ENCODE results near the gene CACNA2D3. TPM values are rescaled to one million over a fixed set of nuclear protein-coding genes. Genes with fewer than 3 reads are reported as not detected.
"Not testable (repeated sequence)": the region's sequence is repeated elsewhere in the genome, so short reads cannot be mapped to it uniquely, and the experiment has no call there.

The CACNA2D3 gene
- polyA plus RNA-seq, 1 donor (not counting 4 experiments of a cell fraction or from before 2014, with no cell fraction given): 0.08 TPM

DNA sequence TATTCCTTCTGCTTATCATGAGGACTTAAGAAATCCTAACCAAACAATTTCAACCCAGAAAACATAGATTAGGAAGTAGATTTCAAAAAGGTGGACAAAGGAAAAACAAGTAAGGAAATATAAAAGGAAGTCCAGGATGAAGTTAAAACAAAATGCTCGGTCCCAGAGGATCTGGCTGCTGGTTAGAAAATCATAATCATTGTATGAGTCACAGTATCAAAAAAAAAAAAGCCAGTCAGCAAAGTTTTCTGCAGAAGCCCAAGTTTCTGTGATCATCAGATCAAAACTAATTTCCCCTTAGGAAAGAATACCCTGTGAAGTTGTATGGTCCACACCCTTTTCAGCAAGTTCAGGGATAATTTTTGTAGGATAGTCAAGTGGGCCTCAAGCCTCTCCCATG lies 848.5 kb downstream of the CACNA2D3 start:
- H3K36me3 ChIP-seq (ENCODE audit: control insufficient read depth in 2 of 2, extremely low read depth in 1 of 2, insufficient read depth in 2 of 2, low read length in 2 of 2): no peaks in the 10 kb centered on the region
- H3K4me1 ChIP-seq (ENCODE audit: control insufficient read depth, extremely low read depth, insufficient read depth, low read length): no peaks in the 10 kb centered on the region
- H3K9ac ChIP-seq (ENCODE audit: control insufficient read depth, extremely low read depth, insufficient read depth, low read length): no peak overlapping the region
- no peaks in the 10 kb centered on the region for H3K9me1 ChIP-seq (ENCODE audit: control insufficient read depth, extremely low read depth, insufficient read depth, low read length)
- no peak overlapping the region for H3K4me3 ChIP-seq (ENCODE audit: control insufficient read depth in 2 of 3, extremely low read depth in 1 of 3, insufficient read depth in 2 of 3, low read depth in 1 of 3, low read length in 3 of 3)
- no peaks in the 10 kb centered on the region for H3K79me2 ChIP-seq (ENCODE audit: control insufficient read depth, insufficient read depth, low read length)
- no peaks in the 10 kb centered on the region for H3K9me3 ChIP-seq (ENCODE audit: control insufficient read depth, low read depth, low read length)
- H3K27ac ChIP-seq (ENCODE audit: control insufficient read depth, insufficient read depth, low read length): no peak overlapping the region
- H3K27me3 ChIP-seq (ENCODE audit: control insufficient read depth, extremely low read depth, insufficient read depth, low read length): no peaks in the 10 kb centered on the region
- H2AFZ ChIP-seq (ENCODE audit: control insufficient read depth, low read length): no peak overlapping the region
- FAIRE-seq: no peak
- no peaks in the 10 kb centered on the region for H4K20me1 ChIP-seq (ENCODE audit: control insufficient read depth, extremely low read depth, insufficient read depth, low read length)
- H3K4me2 ChIP-seq (ENCODE audit: control insufficient read depth, extremely low read depth, insufficient read depth, low read depth, low read length): no peak overlapping the region
- DNase-seq (ENCODE audit: low read depth, low spot score): no peak
- TF ChIP-seq, protein P1, sequence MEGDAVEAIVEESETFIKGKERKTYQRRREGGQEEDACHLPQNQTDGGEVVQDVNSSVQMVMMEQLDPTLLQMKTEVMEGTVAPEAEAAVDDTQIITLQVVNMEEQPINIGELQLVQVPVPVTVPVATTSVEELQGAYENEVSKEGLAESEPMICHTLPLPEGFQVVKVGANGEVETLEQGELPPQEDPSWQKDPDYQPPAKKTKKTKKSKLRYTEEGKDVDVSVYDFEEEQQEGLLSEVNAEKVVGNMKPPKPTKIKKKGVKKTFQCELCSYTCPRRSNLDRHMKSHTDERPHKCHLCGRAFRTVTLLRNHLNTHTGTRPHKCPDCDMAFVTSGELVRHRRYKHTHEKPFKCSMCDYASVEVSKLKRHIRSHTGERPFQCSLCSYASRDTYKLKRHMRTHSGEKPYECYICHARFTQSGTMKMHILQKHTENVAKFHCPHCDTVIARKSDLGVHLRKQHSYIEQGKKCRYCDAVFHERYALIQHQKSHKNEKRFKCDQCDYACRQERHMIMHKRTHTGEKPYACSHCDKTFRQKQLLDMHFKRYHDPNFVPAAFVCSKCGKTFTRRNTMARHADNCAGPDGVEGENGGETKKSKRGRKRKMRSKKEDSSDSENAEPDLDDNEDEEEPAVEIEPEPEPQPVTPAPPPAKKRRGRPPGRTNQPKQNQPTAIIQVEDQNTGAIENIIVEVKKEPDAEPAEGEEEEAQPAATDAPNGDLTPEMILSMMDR (optimal IDR thresholded peaks at IDR 0.05 in 1 of 3, IDR thresholded peaks at IDR 0.05 in 1 of 3, conservative IDR thresholded peaks at IDR 0.05 in 1 of 3; ENCODE audit: extremely low read depth in 1 of 3, insufficient read depth in 2 of 3, low read length in 3 of 3): no peak
- no peak for TF ChIP-seq EZH2 (IDR thresholded peaks at IDR 0.05; ENCODE audit: low read length)
- dilution Hi-C loops (cut with MboI; ENCODE audit: extremely low pct_ligation_motif_present, low sequenced_read_pairs): no loop called here

DNA sequence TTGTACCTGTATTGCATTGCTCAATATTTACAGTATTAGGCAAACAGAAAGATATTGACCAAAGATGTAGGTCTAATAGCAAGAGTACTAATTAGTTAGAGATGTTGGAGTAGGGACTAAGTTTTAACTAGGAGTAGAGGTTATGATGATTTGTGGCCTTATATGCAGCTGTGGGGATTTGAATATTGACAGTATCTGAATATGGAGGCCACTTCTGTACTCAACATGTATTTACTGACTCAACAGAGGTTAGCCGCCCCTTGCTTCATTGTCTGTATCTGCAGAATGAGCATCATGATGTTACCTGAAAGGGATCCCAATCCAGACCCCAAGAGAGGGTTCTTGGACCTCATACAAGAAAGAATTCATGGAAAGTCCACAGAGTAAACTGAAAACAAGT lies 855.1 kb downstream of the CACNA2D3 start:
- Histone ChIP-seq H4K20me1 (ENCODE audit: control insufficient read depth, extremely low read depth, insufficient read depth, low read length) (no peaks in the 10 kb centered on the region), H3K4me1 (ENCODE audit: control insufficient read depth, extremely low read depth, insufficient read depth, low read length) (no peaks in the 10 kb centered on the region), H3K79me2 (ENCODE audit: control insufficient read depth, insufficient read depth, low read length) (no peaks in the 10 kb centered on the region), H2AFZ (ENCODE audit: control insufficient read depth, low read length) (no peak overlapping the region), H3K4me2 (ENCODE audit: control insufficient read depth, extremely low read depth, insufficient read depth, low read depth, low read length) (no peak overlapping the region), H3K27me3 (ENCODE audit: control insufficient read depth, extremely low read depth, insufficient read depth, low read length) (no peaks in the 10 kb centered on the region), H3K9me1 (ENCODE audit: control insufficient read depth, extremely low read depth, insufficient read depth, low read length) (no peaks in the 10 kb centered on the region), H3K27ac (ENCODE audit: control insufficient read depth, insufficient read depth, low read length) (no peak overlapping the region), H3K36me3 (ENCODE audit: control insufficient read depth in 2 of 2, extremely low read depth in 1 of 2, insufficient read depth in 2 of 2, low read length in 2 of 2) (no peaks in the 10 kb centered on the region), H3K9ac (ENCODE audit: control insufficient read depth, extremely low read depth, insufficient read depth, low read length) (no peak overlapping the region), H3K4me3 (ENCODE audit: control insufficient read depth in 2 of 3, extremely low read depth in 1 of 3, insufficient read depth in 2 of 3, low read depth in 1 of 3, low read length in 3 of 3) (no peak overlapping the region), H3K9me3 (ENCODE audit: control insufficient read depth, low read depth, low read length) (no peaks in the 10 kb centered on the region)
- TF ChIP-seq, protein P1 (optimal IDR thresholded peaks at IDR 0.05 in 1 of 3, IDR thresholded peaks at IDR 0.05 in 1 of 3, conservative IDR thresholded peaks at IDR 0.05 in 1 of 3; ENCODE audit: extremely low read depth in 1 of 3, insufficient read depth in 2 of 3, low read length in 3 of 3): no peak
- no peak for TF ChIP-seq EZH2 (IDR thresholded peaks at IDR 0.05; ENCODE audit: low read length)
- DNase-seq (ENCODE audit: low read depth, low spot score) (no peak), FAIRE-seq (no peak)
- dilution Hi-C loops (cut with MboI; ENCODE audit: extremely low pct_ligation_motif_present, low sequenced_read_pairs): no loop called here

DNA sequence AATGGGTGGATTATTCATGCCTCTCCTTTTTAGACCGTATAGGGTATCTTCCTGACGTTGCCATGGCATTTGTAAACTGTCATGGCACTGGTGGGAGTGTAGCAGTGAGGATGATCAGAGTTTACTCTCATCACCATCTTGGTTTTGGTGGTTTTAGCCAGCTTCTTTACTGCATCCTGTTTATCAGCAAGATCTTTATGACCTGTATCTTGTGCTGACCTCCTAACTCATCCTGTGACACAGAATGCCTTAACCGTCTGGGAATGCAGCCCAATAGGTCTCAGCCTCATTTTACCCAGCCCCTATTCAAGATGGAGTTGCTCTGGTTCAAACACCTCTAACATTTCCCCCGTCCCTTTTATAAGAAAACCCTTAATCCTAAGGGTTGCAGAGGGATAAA lies 855.6 kb downstream of the CACNA2D3 start:
- FAIRE-seq; DNase-seq (ENCODE audit: low read depth, low spot score); H3K9me1 ChIP-seq (ENCODE audit: control insufficient read depth, extremely low read depth, insufficient read depth, low read length); H3K79me2 ChIP-seq (ENCODE audit: control insufficient read depth, insufficient read depth, low read length); H3K36me3 ChIP-seq (ENCODE audit: control insufficient read depth in 2 of 2, extremely low read depth in 1 of 2, insufficient read depth in 2 of 2, low read length in 2 of 2); H2AFZ ChIP-seq (ENCODE audit: control insufficient read depth, low read length); H3K9ac ChIP-seq (ENCODE audit: control insufficient read depth, extremely low read depth, insufficient read depth, low read length); H3K9me3 ChIP-seq (ENCODE audit: control insufficient read depth, low read depth, low read length); dilution Hi-C loops (cut with MboI; ENCODE audit: extremely low pct_ligation_motif_present, low sequenced_read_pairs); H4K20me1 ChIP-seq (ENCODE audit: control insufficient read depth, extremely low read depth, insufficient read depth, low read length); H3K4me1 ChIP-seq (ENCODE audit: control insufficient read depth, extremely low read depth, insufficient read depth, low read length); H3K27me3 ChIP-seq (ENCODE audit: control insufficient read depth, extremely low read depth, insufficient read depth, low read length); H3K27ac ChIP-seq (ENCODE audit: control insufficient read depth, insufficient read depth, low read length); H3K4me3 ChIP-seq (ENCODE audit: control insufficient read depth in 2 of 3, extremely low read depth in 1 of 3, insufficient read depth in 2 of 3, low read depth in 1 of 3, low read length in 3 of 3); H3K4me2 ChIP-seq (ENCODE audit: control insufficient read depth, extremely low read depth, insufficient read depth, low read depth, low read length): not testable (repeated sequence)
